HG03095 (cell line): ENCODE results near the gene S1PR5.
"Not testable (repeated sequence)": the region's sequence is repeated elsewhere in the genome, so short reads cannot be mapped to it uniquely, and the experiment has no call there.

Experiments
- ATAC-seq: cut with Tn5 transposase; IDR thresholded peaks from one replicate; pipeline ENCODE4 v1.9.1; 2021; ENCODE audit warnings: moderate library complexity; ENCODE audit not compliant: unreplicated experiment

Gene S1PR5

DNA sequence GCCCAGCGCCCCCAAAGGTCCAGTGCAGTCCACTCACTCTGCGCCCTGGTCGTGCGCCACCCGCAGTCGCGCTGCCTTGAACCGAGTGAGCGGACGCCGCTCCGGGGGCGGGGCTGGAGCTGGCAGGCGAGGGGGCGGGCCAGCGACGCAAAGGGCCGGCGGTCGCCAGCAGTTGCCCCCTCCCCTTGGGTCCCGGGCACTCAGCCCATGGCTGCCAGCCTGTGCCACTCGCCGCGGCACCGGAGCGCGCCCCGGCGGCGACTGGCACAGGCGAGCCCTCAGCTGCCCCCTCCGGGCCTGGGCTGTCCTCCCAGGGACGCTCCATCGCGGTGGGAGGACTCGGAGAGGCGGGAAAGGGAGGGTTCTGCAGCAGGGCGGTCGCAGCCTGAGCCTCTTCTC lies at the start of gene S1PR5:
TSS of gene S1PR5 (minus strand) at position 87 of the 399 bp plus-strand sequence. CDS start 2,436 bp downstream, outside the sequence.
- no peak for ATAC-seq

- no peak for ATAC-seq
Observed at GRCh38 chr19:10566658-10567410, 49.6 kb upstream of the S1PR5 start.

DNA sequence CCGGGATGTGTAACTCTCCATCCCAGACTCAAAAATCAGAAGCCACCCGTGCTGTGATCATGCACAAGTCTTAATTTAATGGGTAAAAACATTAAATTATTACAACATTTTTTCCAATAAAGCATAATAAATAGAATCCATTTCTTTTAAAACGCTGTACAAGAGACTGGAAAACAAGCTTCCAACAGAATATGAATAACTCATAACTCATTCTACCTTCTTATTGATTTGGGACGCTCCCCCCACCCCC lies 49.1 kb upstream of the S1PR5 start:
- ATAC-seq: no peak

- ATAC-seq: peak; percentile 45
Observed at GRCh38 chr19:10565567-10566407, 48.5 kb upstream of the S1PR5 start, which contains the start of gene KRI1. Gene KRI1 (minus strand): TSS chr19:10566010. CDS start chr19:10565999, 11 bp downstream.

DNA sequence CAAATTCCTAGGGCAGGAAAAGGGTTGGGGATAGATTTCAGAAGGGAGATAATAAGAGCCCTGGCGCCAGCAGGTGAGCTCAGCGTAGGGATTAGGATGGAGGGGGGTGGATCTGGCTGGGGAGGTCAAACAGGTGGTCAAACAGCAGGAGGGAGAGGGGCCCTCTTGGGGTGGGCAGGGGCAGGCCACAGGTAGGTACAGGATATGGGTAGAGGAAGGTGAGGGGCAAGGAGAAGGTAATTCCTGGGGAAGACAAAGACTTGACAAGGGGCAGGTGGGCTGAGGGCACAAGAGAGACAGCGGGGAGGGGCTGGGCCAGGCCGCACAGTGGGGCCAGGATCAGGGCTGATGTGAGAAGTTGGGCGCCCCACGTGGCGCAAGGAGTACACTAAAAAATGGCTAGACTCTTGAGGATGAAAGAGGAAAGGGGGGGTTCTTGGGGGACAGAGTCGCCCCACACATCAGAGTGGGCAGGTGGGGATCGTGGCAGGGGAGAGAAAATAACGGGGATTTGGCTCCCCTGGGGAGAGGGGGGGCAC lies 47.9 kb upstream of the S1PR5 start:
- no peak for ATAC-seq

- ATAC-seq: no peak
Observed at GRCh38 chr19:10562609-10563008, 45.4 kb upstream of the S1PR5 start.

DNA sequence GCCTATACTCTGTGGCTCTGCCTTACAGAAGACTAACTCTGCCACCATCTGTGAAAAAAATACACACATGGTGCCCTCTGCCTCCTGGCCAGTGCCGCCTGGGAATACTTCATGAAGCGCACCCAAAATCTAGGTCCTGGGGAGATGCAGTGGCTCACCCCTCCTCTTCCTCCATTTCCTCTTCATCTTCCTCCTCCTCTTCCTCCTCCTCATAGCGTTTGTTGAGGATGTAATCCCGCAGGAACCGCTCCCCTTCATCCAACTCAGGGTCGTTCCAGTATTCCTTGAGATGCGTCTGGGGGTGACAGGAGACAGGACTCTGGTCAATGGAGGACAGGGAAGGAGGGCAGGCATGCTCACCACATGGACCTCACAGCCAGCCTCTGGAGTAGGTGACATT lies 42.9 kb upstream of the S1PR5 start:
- no peak for ATAC-seq

DNA sequence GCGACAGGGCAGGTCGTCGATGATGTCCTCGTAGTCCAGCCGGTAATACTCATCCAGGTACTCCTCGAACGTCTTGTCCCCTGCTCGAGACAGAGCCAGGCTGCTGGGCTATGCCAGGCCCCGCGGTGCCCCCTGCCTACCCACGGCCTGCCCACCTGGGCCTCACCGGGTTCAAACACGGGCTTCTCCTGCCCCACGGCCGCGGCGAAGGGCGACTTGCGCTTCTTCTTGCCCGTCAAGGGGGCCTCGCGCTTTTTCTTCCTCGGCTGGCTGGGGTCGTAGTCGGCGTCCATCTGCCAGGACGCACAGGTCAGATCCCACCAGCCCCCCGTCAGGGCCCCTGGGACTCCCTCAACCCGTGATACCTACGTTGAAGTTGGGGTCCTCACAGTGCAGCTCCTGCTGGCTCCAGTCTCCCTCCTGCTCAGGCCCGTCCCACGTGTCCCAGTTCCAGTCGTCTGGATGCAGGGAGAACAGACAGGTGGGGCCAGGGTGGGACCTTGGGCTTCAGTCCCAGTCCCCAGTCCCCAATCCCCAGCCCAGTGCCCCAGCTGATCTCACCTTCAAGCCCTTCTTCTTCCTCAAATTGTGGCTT lies 40.5 kb upstream of the S1PR5 start:
- no peak for ATAC-seq

DNA sequence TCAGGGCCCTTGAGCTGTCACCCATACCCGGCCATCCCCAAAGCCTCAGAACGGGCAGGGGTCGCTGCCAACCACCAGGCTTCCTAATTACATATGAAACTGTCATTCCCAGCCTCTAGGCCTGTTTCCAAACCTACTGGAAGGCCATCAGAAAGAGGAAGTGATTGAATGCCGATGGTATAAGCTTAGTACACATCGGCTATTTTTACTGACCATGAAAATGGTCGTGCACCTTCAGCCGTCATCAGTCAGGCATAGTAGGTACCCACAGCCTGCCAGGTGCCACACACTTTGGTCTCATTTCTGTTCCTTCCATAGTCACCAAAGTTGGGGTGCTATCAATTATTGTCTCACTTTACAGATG lies 38.3 kb upstream of the S1PR5 start:
- no peak for ATAC-seq

GRCh38 chr19:10554760-10555609 lies 37.7 kb upstream of the S1PR5 start:
- no peak for ATAC-seq

DNA sequence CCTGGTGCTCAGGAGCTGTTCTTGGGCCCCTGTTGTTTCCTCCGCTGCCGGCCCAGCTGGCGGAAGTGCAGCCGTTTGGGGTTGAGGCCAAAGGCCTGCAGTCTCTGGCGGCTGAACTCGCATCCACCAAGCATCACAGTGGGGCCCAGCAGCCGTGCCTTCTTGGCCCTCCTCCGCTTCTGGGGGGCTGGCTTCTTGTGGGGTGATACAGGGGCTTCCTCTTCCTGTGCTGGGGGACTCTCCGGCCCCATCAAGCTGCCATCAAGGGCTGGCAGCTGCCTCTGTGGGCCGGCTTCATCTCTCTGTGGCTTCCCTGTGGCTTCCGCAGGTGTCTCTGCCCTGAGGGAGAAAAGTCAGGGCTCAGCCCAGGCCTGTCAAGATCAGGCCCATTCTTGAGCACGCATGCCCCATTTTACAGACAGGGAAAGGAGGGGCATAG lies 36.7 kb upstream of the S1PR5 start:
- no peak for ATAC-seq

DNA sequence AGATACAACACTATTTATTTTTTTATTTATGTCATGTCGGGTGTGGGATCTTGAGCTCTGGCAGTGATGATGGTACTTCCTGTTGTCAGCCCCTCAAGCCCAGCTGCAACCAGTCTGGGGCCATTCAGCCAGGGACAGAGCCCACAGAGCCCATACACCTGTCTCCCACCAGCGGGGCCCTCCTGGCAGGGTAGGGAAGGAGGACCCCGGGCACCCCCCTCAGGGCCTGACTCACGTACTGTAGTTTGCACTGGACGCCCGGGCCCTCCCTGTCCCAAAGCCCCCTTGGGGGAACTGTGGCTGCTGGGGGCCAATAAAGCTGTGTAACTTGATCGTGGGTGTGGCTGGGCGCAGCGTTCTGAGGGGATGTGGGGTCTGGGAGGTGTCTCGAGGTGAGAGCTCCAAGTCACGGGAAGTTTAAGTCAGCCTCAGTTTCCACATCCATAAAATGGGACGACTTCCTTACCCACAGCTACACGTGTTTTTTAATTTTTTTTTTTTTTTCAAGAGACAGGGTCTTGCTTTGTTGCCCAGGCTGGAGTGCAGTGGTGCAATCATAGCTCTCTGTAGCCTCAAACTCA lies 35.9 kb upstream of the S1PR5 start:
- no peak for ATAC-seq

DNA sequence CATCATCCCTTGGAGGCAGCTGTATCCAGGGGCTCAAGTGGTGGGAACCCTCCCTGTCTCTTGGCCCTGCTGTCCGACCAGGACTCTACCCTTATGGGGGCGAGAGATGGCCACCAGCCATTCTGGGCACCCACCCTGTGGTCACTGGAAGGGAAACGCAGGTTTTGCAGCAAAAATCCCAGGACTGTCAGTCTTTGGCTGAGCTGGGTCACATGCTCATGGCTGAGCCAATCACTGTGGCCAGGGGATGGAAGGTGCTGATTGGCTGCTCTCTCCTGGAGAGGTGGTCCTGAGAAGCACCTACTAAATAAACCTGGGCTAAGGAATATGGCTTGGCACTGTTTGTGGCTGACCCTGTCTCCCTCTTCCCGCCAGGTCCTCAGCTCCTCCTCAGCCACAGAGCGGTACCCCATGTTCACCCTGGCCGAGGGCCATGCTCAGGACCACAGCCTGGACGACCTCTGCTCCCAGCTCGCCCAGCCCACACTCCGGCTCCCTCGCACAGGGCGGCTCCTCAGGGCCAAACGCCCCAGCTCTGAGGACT lies 35.3 kb upstream of the S1PR5 start:
- no peak for ATAC-seq

DNA sequence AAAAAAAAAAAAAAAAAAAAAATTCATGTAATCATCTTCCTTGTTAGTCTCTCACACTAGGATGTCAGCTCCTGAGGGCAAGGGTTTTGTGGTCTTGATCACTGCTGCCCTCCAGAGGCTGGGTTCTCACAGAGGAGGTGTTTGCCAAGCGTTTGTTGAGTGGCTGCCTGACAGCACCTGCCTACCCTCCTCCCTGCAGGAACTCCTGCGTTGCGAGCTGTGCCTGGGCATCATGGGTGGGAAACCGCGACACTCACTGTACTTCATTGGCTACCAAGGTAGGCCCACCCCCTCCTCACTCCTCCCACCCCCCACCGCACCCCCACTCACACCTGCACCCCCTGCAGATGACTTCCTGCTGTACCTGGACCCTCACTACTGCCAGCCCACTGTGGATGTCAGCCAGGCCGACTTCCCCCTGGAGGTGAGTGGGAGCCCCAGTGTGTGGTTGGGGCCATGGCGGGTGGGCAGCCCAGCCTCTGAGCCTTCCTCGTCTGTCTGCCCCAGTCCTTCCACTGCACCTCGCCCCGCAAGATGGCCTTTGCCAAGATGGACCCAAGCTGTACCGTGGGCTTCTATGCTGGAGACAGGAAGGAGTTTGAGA lies 34.6 kb upstream of the S1PR5 start:
- ATAC-seq: no peak

DNA sequence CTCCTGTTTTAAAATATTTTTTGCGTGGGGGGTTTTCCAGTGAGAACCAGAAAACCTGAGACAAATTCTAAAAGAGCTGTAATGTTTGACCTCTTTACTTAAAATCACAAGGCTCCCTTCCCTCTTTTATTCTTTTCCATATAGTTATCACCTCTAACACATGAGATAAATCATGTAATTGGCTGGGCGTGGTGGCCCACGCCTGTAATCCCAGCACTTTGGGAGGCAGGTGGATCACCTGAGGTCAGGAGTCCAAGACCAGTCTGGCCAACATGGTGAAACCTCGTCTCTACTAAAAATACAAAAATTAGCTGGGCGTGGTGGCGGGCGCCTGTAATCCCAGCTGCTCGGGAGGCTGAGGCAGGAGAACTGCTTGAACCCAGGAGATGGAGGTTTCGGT lies 33.8 kb upstream of the S1PR5 start:
- ATAC-seq: not testable (repeated sequence)

DNA sequence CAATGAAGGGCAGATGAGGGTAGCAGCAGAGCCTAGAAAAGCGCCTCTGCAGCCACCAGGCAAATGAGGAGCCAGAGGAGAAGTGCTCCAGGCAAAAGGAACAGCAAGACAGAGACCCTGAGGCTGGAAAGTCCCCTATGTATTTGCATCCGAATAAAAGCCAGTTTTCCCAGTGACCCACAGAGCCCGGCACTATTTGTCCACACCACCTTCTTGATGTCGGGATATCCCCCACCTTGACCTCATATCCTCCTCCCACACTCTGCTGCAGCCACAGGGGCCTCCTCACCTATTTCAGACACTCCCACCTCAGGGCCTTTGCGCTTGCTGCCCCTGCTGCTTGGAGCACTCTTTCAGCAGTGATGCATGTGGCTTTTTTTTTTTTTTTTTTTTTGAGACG lies 33.1 kb upstream of the S1PR5 start:
- no peak for ATAC-seq

GRCh38 chr19:10549733-10550132 lies 32.5 kb upstream of the S1PR5 start:
- ATAC-seq: no peak

GRCh38 chr19:10548746-10549276 lies 31.6 kb upstream of the S1PR5 start:
- no peak for ATAC-seq

DNA sequence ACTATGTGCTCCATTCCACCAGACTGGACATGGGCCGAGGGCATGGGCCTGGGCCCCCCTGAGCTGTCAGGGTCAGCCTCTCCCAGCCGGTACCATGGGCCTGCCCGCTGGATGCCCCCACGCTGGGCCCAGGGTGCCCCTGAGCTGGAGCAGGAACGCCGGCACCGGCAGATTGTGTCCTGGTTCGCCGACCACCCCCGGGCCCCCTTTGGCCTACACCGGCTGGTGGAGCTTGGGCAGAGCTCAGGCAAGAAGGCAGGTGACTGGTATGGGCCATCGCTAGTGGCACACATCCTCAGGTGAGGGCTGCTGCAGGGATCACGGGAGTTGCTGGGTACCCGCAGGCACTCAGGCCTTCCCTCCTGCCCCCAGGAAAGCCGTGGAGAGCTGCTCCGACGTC lies 29.6 kb upstream of the S1PR5 start:
- no peak for ATAC-seq
